Measurements from ENCODE around the gene PARP8.
"Not testable (repeated sequence)": the region's sequence is repeated elsewhere in the genome, so short reads cannot be mapped to it uniquely, and the experiment has no call there.

PARP8 gene

GRCh38 chr5:50791813-50792212 is 125.4 kb downstream of the PARP8 start:
- DNase-seq: no peak

- DNase-seq: no peak
Measured at GRCh38 chr5:50792843-50793242, 126.4 kb downstream of the PARP8 start.

DNA sequence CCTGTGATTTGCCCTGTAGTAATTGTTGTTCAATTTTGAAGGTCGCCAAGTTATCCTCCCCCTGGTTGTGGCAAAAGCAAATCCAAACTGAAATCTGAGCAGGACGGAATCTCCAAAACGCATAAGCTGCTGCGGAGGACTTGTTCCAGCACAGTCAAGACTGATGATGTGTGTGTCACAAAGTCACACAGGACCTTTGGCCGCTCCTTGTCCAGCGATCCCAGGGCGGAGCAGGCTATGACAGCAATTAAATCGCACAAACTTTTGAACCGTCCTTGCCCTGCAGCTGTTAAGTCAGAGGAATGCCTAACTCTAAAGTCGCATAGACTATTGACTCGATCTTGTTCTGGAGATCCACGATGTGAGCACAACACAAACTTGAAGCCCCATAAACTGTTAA is 128.4 kb downstream of the PARP8 start:
- no peak for DNase-seq

DNA sequence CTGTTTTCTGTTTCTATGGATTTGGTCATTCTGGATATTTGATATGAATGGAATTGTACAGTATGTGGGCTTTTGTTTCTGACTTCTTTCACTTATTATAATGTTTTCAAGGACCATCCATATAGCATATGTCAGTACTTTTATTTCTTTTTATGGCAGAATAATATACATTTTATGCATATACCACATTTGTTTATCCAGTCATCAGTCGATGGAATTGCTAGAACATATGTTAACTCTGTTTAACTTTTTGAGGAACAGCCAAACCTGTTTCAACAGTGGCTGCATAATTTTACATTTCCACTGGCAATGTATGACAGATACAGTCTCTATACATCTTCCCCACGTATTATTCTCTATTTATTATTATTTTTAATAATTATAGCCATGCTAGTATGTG is 131.6 kb downstream of the PARP8 start:
- DNase-seq: no peak

DNA sequence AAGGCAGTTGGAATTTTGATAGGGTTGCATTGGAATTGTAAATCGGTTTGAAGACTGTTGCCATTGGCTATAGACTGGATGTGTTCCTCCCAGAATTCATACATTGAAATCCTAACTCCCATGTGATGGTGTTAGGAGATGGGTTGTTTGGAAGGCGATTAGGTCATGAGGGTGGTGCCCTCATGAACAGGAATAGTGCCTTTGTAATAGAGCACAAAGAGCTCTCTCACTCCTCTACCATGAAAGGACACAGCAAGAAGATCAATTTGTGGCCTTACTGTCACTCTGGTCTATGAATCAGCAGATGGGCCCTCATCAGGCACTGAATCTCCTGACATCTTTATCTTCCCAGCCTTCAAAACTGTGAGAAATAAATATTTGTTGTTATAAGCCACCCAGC is 133.2 kb downstream of the PARP8 start:
- no peak for DNase-seq

GRCh38 chr5:50800410-50800809 is 134.0 kb downstream of the PARP8 start:
- no peak for DNase-seq

DNA sequence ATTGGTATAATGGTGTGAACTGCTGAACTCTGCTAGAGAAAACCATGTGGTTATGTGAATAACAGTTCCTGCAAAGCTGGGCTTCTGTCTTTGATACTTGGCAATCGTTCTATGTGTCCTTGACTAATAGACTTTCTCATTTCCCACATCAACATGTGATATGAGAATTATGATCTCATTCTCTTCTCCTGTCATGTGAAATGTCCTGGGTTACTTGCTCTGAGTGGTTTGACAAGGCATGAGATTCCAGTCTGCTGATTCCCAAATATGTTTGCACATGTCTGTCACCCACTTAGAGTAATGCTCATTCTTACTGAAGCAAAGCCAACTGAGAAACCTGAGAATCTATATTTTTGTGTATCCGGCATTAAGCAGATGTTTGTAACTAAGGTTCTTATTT is 141.2 kb downstream of the PARP8 start:
- DNase-seq: no peak

DNA sequence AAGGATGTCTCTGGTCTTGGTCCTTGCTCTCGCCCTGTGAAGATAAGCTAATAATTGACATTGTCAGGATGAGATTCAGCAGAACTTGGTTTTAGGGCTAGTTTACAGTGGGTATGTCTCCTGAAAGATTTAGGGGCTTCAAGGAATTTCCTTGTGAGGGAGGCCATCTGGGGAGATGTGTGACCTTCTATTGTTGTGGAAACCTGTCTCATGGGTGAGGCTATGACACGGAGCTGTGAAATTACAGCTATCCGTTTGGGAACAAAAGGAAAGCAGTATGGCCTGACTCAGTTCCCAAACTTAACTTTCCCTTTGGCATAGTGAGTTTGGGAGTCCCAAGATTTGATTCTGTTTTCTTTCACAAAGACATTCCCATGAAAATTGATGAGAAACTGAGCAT is 142.0 kb downstream of the PARP8 start:
- no peak for DNase-seq

GRCh38 chr5:50811746-50812145 is 145.3 kb downstream of the PARP8 start:
- not testable (repeated sequence) for DNase-seq

- no peak for DNase-seq
Measured at GRCh38 chr5:50813691-50814090, 147.3 kb downstream of the PARP8 start.

DNA sequence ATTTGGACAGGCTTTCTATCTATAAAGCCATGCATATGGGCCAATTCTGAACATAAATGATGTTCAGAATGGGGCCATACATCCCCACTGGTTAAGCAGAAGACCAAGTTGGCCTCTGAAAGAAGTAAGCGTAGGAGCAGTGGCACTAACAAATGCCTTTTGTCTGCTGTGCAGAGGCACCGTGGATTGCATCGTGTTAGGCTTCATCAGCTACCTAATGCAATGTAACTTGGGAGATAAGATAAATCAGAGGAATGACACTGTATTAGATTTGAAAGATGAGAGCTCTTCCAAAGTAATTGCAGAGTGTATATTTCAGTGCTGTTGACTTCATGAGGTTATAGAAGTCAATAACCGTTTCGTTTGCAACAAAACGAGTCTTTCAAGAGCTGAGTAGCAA is 148.1 kb downstream of the PARP8 start:
- no peak for DNase-seq

GRCh38 chr5:50822046-50822445 is 155.6 kb downstream of the PARP8 start:
- DNase-seq: no peak

DNA sequence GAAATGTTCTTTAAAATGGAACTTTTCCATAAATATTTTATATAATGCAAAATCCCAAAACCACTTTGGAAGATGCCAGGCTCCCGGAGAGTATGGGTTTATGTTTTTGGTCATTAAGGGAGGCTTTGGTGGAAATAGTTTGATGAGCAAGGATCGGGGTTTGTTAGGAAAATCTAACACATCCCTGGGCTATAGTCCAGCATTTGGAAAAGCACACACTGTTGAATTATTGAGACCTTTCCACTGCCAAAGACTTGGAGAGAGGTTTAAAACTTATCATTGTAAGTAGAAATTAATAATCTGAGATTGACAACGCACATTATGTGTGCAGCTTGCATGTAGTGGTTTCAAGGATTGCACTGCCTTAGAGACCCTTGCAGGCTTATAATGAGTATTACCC is 156.3 kb downstream of the PARP8 start:
- DNase-seq: no peak

DNA sequence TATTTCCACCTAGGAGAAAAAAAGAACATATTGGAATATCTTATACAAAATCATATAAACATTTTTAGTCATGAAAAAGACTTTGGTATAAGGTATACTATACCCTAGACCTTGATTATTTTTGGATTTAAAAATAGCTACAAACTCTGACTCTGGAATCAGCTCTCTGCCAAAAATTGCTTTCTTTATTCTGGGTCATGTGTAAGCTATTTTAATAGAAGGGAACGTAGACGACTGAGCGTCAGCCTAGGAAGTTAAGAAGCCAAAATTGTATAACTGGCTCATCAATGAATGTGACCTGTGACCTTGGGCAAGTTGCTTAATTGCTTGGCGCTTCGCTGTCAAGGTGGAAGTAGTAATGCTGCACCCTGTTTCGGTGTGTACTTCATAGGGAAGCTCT is 157.1 kb downstream of the PARP8 start:
- DNase-seq: no peak

- DNase-seq: no peak
Measured at GRCh38 chr5:50824109-50824508, 157.7 kb downstream of the PARP8 start.

GRCh38 chr5:50827516-50828247 is 161.2 kb downstream of the PARP8 start:
- DNase-seq: no peak

GRCh38 chr5:50829023-50829422 is 162.6 kb downstream of the PARP8 start:
- no peak for DNase-seq

GRCh38 chr5:50832657-50833284 is 166.3 kb downstream of the PARP8 start:
- DNase-seq: no peak

DNA sequence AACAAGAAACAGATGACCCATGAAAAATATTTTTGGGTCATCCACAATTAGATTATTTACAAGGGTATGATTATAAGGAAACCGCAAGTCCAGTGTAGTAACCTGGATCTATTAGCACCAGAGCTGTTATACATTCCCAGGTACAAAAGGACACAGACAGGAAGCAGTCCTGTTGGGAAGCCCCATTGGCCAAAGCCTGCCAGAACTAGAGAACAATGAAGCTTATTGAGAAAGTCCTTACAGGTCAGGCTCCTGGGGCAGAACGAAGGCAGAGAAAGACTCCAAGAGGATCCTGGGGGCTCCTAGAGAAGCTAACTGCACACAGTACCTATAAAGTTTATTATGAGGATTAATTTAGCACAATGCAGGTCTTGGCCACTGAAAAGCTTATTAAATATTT is 169.9 kb downstream of the PARP8 start:
- no peak for DNase-seq

- DNase-seq: no peak
Measured at GRCh38 chr5:50839472-50839871, 173.0 kb downstream of the PARP8 start.

DNA sequence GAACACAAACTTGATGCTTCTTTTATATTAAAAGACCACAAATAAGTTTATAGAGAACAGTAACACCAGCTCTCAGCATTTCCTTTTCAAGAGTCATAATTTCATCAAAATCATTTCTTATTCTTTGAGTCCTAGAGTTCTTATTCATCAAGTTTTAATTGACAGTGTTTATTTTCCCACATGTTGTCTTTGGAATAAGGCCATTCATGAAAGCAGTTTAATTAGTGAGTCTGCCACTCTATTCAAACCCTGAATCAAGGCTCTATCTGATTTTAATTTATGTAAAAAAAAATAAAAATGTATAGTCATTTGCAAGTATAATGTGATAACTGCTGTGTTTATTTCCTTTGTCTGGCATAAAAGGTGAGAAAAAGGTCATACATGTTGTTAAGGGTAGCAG is 176.7 kb downstream of the PARP8 start:
- DNase-seq: no peak

DNA sequence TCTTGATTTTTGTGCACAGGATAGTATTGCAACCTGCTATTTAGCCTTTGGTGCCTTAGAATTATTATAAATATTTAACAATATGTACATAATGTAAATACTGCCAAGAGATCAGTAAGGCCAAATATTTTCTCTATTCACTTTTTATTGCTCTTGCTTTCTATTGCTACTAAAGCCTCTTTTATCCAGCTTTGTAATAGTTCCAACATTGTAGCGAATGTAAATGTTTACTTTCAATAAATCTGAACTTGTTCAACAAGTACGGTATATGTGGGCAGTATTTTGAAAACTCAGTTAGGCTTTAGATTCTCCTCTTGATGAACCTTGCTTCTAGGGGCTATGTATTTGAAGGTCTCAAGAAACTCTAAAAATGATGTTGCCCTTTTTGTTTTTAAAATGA is 179.8 kb downstream of the PARP8 start:
- DNase-seq: no peak

- no peak for DNase-seq
Measured at GRCh38 chr5:50849554-50849953, 183.1 kb downstream of the PARP8 start.

GRCh38 chr5:50853151-50853550 is 186.7 kb downstream of the PARP8 start:
- no peak for DNase-seq

- no peak for DNase-seq
Measured at GRCh38 chr5:50854082-50854481, 187.6 kb downstream of the PARP8 start.
